GM12878 (cell line): ENCODE measurements around the gene SHLD3.
"Not testable (repeated sequence)": the region's sequence is repeated elsewhere in the genome, so short reads cannot be mapped to it uniquely, and the experiment has no call there.

ENCODE experiments used
- CEBPB ChIP-seq, 2 experiments: fragments of 150-350 bp in 1 of 2; IDR thresholded peaks; 2 replicates each; pipeline ENCODE4 v1.6.1; 2012 to 2014; ENCODE audit warnings: low read depth in 2 of 2, low read length in 2 of 2, borderline replicate concordance in 1 of 2, inconsistent platforms in 1 of 2
- EZH2 ChIP-seq: IDR thresholded peaks from 2 replicates; pipeline ENCODE4 v1.6.1; 2012; ENCODE audit warnings: low read depth, mild to moderate bottlenecking, control low read depth, inconsistent platforms, low read length, borderline replicate concordance; ENCODE audit not compliant: control insufficient read depth
- ZNF274 ChIP-seq: IDR thresholded peaks from one replicate; pipeline ENCODE4 v1.8.0; 2011; ENCODE audit not compliant: insufficient read length, insufficient read depth
- TF ChIP-seq, protein P1 (sequence below): IDR thresholded peaks from 2 replicates; pipeline ENCODE4 v1.6.1; 2011; ENCODE audit warnings: mild to moderate bottlenecking, low read depth, low read length, moderate library complexity; ENCODE audit not compliant: insufficient replicate concordance

DNA sequence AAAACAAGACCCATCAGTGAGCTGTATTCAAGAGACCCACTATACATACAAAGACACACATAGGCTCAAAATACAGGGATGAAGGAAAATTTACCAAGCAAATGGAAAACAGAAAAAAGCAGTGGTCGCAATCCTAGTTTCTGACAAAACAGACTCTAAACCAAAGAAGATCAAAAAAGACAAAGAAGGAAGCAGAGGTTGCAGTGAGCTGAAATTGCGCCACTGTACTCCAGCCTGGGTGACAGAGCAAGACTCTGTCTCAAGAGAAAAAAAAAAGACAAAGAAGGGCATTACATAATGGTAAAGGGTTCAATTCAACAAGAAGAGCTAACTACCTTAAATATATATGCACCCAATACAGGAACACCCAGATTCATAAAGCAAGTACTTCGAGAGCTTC is 51.2 kb downstream of the SHLD3 start:
- not testable (repeated sequence) for TF ChIP-seq CEBPB (IDR thresholded peaks at IDR 0.05; ENCODE audit: borderline replicate concordance in 1 of 2, low read depth in 2 of 2, low read length in 2 of 2); EZH2; ZNF274
- TF ChIP-seq, protein P1, sequence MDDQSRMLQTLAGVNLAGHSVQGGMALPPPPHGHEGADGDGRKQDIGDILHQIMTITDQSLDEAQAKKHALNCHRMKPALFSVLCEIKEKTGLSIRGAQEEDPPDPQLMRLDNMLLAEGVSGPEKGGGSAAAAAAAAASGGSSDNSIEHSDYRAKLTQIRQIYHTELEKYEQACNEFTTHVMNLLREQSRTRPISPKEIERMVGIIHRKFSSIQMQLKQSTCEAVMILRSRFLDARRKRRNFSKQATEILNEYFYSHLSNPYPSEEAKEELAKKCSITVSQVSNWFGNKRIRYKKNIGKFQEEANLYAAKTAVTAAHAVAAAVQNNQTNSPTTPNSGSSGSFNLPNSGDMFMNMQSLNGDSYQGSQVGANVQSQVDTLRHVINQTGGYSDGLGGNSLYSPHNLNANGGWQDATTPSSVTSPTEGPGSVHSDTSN = not testable (repeated sequence)
